SK-N-SH (cell line): ENCODE results near the gene ABCB9. TPM values are rescaled to one million over a fixed set of nuclear protein-coding genes. Genes with fewer than 3 reads are reported as not detected.

Experiments used
- CTCF ChIA-PET: fragments of 300-600, 350-600 bp; formaldehyde crosslinking; extraction: SDS; loops from one replicate; lab custom pipeline; 2021; lab: Yijun Ruan, JAX
- POLR2A ChIA-PET: fragments of 350-600 bp; sonication (Branson Sonifier 250); formaldehyde crosslinking; extraction: SDS; loops from one replicate; lab custom pipeline; 2020; ENCODE audit warnings: antibody characterized with exemption, inconsistent platforms; lab: Yijun Ruan, JAX
- DNase-seq: peaks from one replicate; pipeline ENCODE4 v3.0.0; 2012
- H2AFZ ChIP-seq: fragments of 200-600 bp; sonication (generic); 2 replicates; pipeline ENCODE4 v1.8.1; 2016; ENCODE audit warnings: antibody characterized with exemption, mild to moderate bottlenecking, low read depth
- H3F3A ChIP-seq: fragments of 200-600 bp; sonication (generic); replicated peaks from 2 replicates; pipeline ENCODE3; 2016; ENCODE audit warnings: antibody characterized with exemption, mild to moderate bottlenecking; ENCODE audit not compliant: insufficient read depth
- H3K27ac ChIP-seq, 2 experiments: fragments of 200-500 bp in 1 of 2; fragments of 200-600 bp in 1 of 2; sonication (Bioruptor generic) in 1 of 2; sonication (generic), shearing (Covaris generic) in 1 of 2; 2 replicates each; pipeline versions ENCODE4 v1.5.1 to v1.6.1; 2014 to 2016; ENCODE audit warnings: low read depth in 2 of 2, inconsistent platforms in 1 of 2, low read length in 1 of 2, mild to moderate bottlenecking in 1 of 2, mixed read lengths in 1 of 2
- H3K27me3 ChIP-seq: fragments of 200-600 bp; sonication (generic), shearing (Covaris generic); 2 replicates; pipeline ENCODE4 v1.6.1; 2016; ENCODE audit warnings: mixed run types; ENCODE audit not compliant: insufficient read depth
- H3K36me3 ChIP-seq, 2 experiments: fragments of 200-500 bp in 1 of 2; fragments of 200-600 bp in 1 of 2; sonication (Bioruptor generic) in 1 of 2; sonication (generic) in 1 of 2; replicated peaks in 1 of 2; 2 replicates each; pipeline versions ENCODE3 to v1.5.1; 2014 to 2016; ENCODE audit warnings: low read length in 1 of 2, mild to moderate bottlenecking in 1 of 2; ENCODE audit not compliant: insufficient read depth in 2 of 2, control insufficient read depth in 1 of 2
- H3K4me1 ChIP-seq, 2 experiments: fragments of 200-500 bp in 1 of 2; fragments of 200-600 bp in 1 of 2; sonication (Bioruptor generic) in 1 of 2; sonication (generic), shearing (Covaris generic) in 1 of 2; 2 replicates each; pipeline versions ENCODE4 v1.5.1 to v1.6.1; 2014 to 2016; ENCODE audit warnings: low read depth in 1 of 2, low read length in 1 of 2, mixed run types in 1 of 2; ENCODE audit not compliant: insufficient read depth in 2 of 2, control insufficient read depth in 1 of 2
- H3K4me2 ChIP-seq: fragments of 200-600 bp; sonication (generic), shearing (Covaris generic); 2 replicates; pipeline ENCODE4 v1.6.1; 2017; ENCODE audit warnings: mixed run types
- H3K4me3 ChIP-seq, 2 experiments: fragments of 200-500 bp in 1 of 2; fragments of 200-600 bp in 1 of 2; sonication (Bioruptor generic) in 1 of 2; sonication (generic), shearing (Covaris generic) in 1 of 2; 2 replicates each; pipeline versions ENCODE4 v1.5.1 to v1.8.1; 2014 to 2016; ENCODE audit warnings: low read depth in 2 of 2, inconsistent platforms in 1 of 2, low read length in 1 of 2, mild to moderate bottlenecking in 1 of 2, mixed read lengths in 1 of 2, moderate library complexity in 1 of 2
- H3K79me2 ChIP-seq: fragments of 200-600 bp; sonication (generic); 2 replicates; pipeline ENCODE4 v1.8.1; 2017; ENCODE audit warnings: mild to moderate bottlenecking; ENCODE audit not compliant: insufficient read depth
- H3K9ac ChIP-seq: fragments of 200-600 bp; sonication (generic); 2 replicates; pipeline ENCODE4 v1.6.1; 2017; ENCODE audit warnings: mixed run types
- H3K9me2 ChIP-seq: fragments of 200-600 bp; sonication (generic); 2 replicates; pipeline ENCODE4 v1.6.1; 2017; ENCODE audit warnings: mixed run types
- H3K9me3 ChIP-seq: fragments of 200-600 bp; sonication (generic); 2 replicates; pipeline ENCODE4 v1.6.1; 2017; ENCODE audit warnings: mixed run types, mild to moderate bottlenecking, moderate library complexity
- H4K20me1 ChIP-seq: fragments of 200-600 bp; sonication (generic); 2 replicates; pipeline ENCODE4 v1.6.1; 2017; ENCODE audit warnings: mild to moderate bottlenecking, mixed run types; ENCODE audit not compliant: insufficient read depth
- EP300 ChIP-seq, 2 experiments: IDR thresholded peaks; 2 replicates each; pipeline versions ENCODE4 v1.4.0 to v1.6.1; 2012; ENCODE audit warnings: borderline replicate concordance in 1 of 2, low read depth in 1 of 2, low read length in 1 of 2
- EZH2phosphoT487 ChIP-seq: fragments of 200-600 bp; sonication (generic); IDR thresholded peaks from 2 replicates; pipeline ENCODE4 v1.6.1; 2017; ENCODE audit warnings: low read depth, mixed run types, mild to moderate bottlenecking, antibody characterized with exemption, moderate library complexity, borderline replicate concordance
- FOSL2 ChIP-seq: IDR thresholded peaks from 2 replicates; pipeline ENCODE4 v1.4.0; 2012; ENCODE audit warnings: low read depth, mild to moderate bottlenecking, moderate library complexity, borderline replicate concordance
- NFIC ChIP-seq: IDR thresholded peaks from 2 replicates; pipeline ENCODE4 v1.4.0; 2012; ENCODE audit warnings: borderline replicate concordance
- NRF1 ChIP-seq: IDR thresholded peaks from 2 replicates; pipeline ENCODE4 v1.6.1; 2012; ENCODE audit warnings: low read depth, mild to moderate bottlenecking, low read length
- RAD21 ChIP-seq: IDR thresholded peaks from 2 replicates; pipeline ENCODE4 v1.6.1; 2012; ENCODE audit warnings: mild to moderate bottlenecking, low read length
- TAF1 ChIP-seq: IDR thresholded peaks from 2 replicates; pipeline ENCODE4 v1.6.1; 2012; ENCODE audit warnings: low read depth, mild to moderate bottlenecking, low read length, moderate library complexity, borderline replicate concordance
- TCF12 ChIP-seq: IDR thresholded peaks from 2 replicates; pipeline ENCODE4 v1.4.0; 2012
- WGBS: methylation state at CpG from one replicate; pipeline ENCODE4 v1.1.6; 2017; ENCODE audit warnings: low lambda C conversion rate; 5-methylcytosine and 5-hydroxymethylcytosine counted together
- polyA plus RNA-seq, 3 experiments: library from polyadenylated mRNA; depleted of rRNA; stranded (reverse); fragments of >200 nt; gene quantifications; 2 replicates each; pipeline ENCODE4 v1.2.3, GENCODE V29; 2012
- TF ChIP-seq, protein P1 (sequence below): fragments of 200-600 bp; sonication (generic); IDR thresholded peaks from 2 replicates; pipeline ENCODE4 v1.6.1; 2017; ENCODE audit warnings: antibody characterized with exemption, mild to moderate bottlenecking, moderate library complexity
- TF ChIP-seq, protein P2 (sequence below): IDR thresholded peaks from 2 replicates; pipeline ENCODE4 v1.4.0; 2012; ENCODE audit warnings: low read depth, borderline replicate concordance

ABCB9 gene
- polyA plus RNA-seq, 1 of the 3 experiments (the other 2 are of a cell fraction), result 6.2 TPM

GRCh38 chr12:122891661-122892525 is 74.4 kb downstream of the ABCB9 start (continued):
- TF ChIP-seq EZH2phosphoT487, result no peak
- no peak for TF ChIP-seq FOSL2
- TF ChIP-seq, all 33 proteins: peak for 0

DNA sequence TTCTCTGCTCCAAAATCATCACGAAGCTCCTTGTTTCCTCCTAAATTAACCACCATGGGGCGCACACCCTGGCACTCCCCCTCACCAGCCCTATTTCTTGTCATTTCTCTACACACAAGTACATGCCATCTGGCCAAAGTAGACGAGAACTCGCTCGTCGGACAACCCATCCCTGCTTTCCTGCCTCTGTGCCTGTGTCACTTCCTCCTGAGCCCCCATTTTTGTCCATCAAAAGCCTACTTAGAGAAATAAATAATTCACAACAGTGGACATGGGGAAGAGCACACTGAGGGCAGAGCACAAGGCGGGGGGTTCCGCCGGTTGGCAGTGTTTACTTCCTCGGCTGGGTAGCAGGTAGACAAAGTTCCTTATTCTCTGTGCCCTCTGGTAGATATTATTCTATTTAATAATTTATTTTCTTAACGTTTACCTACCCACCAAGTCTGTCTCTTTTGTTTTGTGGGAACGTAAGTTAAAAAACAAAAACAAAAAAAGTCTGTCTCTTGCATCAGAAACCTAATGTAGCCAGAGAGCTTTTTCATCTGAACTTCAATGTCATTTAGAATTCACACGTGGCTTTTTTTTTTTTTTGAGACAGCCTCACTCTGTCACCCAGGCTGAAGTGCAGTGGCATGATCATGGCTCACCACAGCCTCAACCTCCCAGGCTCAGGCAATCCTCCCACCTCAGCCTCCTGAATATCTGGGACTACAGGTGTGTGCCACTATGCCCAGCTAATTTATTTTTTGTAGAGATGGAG is 76.3 kb downstream of the ABCB9 start:
- CTCF ChIA-PET, result interaction anchor here (0.7 to 1.8 kb wide), 3 partner anchors 10 to 87 kb away, joined by 3 to 5 read pairs (median 3); no protein-coding TSS in a partner anchor
- Histone ChIP-seq H3K9me2 (no peaks in the 10 kb centered on the region), H3K36me3 (no peaks in the 10 kb centered on the region), H3K27me3 (no peaks in the 10 kb centered on the region), H4K20me1 (peaks cover 72% of the 10 kb centered on the region), H3K9ac (no peak overlapping the region), H2AFZ (no peak overlapping the region), H3K27ac (no peak overlapping the region), H3F3A (peaks cover 14% of the 10 kb centered on the region), H3K79me2 (peaks cover 99% of the 10 kb centered on the region), H3K9me3 (no peaks in the 10 kb centered on the region), H3K4me3 (no peak overlapping the region), H3K4me1 (peaks cover 17 to 34% of the 10 kb centered on the region in 2 experiments), H3K4me2 (no peak overlapping the region)
- TF ChIP-seq, protein P1, sequence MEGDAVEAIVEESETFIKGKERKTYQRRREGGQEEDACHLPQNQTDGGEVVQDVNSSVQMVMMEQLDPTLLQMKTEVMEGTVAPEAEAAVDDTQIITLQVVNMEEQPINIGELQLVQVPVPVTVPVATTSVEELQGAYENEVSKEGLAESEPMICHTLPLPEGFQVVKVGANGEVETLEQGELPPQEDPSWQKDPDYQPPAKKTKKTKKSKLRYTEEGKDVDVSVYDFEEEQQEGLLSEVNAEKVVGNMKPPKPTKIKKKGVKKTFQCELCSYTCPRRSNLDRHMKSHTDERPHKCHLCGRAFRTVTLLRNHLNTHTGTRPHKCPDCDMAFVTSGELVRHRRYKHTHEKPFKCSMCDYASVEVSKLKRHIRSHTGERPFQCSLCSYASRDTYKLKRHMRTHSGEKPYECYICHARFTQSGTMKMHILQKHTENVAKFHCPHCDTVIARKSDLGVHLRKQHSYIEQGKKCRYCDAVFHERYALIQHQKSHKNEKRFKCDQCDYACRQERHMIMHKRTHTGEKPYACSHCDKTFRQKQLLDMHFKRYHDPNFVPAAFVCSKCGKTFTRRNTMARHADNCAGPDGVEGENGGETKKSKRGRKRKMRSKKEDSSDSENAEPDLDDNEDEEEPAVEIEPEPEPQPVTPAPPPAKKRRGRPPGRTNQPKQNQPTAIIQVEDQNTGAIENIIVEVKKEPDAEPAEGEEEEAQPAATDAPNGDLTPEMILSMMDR, result no peak
- TF ChIP-seq FOSL2, result no peak
- no peak for TF ChIP-seq TAF1
- TF ChIP-seq EP300 (IDR thresholded peaks at IDR 0.05; ENCODE audit: borderline replicate concordance in 1 of 2, low read depth in 1 of 2, low read length in 1 of 2), result no peak
- TF ChIP-seq, protein P2, sequence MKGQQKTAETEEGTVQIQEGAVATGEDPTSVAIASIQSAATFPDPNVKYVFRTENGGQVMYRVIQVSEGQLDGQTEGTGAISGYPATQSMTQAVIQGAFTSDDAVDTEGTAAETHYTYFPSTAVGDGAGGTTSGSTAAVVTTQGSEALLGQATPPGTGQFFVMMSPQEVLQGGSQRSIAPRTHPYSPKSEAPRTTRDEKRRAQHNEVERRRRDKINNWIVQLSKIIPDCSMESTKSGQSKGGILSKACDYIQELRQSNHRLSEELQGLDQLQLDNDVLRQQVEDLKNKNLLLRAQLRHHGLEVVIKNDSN, result no peak
- TF ChIP-seq NRF1, result no peak
- no peak for TF ChIP-seq TCF12
- TF ChIP-seq RAD21, result no peak
- TF ChIP-seq NFIC, result no peak
- TF ChIP-seq EZH2phosphoT487, result no peak
- WGBS, result 94% methylated on average over 13 of the region's 13 CpGs
- no peak for DNase-seq
- POLR2A ChIA-PET, result interaction anchor here (0.7 kb wide), 1 partner anchor 79 kb away, joined by 3 read pairs; no protein-coding TSS in a partner anchor
